Neural progenitor cell (in vitro differentiated cells): Measurements from ENCODE around the gene NUP93. TPM values are rescaled to one million over a fixed set of nuclear protein-coding genes. Genes with fewer than 3 reads are reported as not detected.
"Not testable (repeated sequence)": the region's sequence is repeated elsewhere in the genome, so short reads cannot be mapped to it uniquely, and the experiment has no call there.

ENCODE experiments used
- DNase-seq: peaks from one replicate; pipeline ENCODE4 v3.0.0-alpha.2; 2016; ENCODE audit warnings: low spot score
- H2AFZ ChIP-seq: fragments of 200-600 bp; sonication (generic); replicated peaks from 2 replicates; pipeline ENCODE4 v1.6.1; 2016; ENCODE audit warnings: antibody characterized with exemption
- H3F3A ChIP-seq: fragments of 200-600 bp; sonication (generic); 2 replicates; pipeline ENCODE4 v1.6.1; 2016; ENCODE audit warnings: antibody characterized with exemption, low read depth
- H3K27ac ChIP-seq: fragments of 200-600 bp; sonication (generic); 2 replicates; pipeline ENCODE4 v1.5.1; 2016; ENCODE audit warnings: mild to moderate bottlenecking
- H3K27me3 ChIP-seq: fragments of 200-600 bp; sonication (generic); 2 replicates; pipeline ENCODE4 v1.6.1; 2016; ENCODE audit warnings: mild to moderate bottlenecking, moderate library complexity
- H3K36me3 ChIP-seq: fragments of 200-600 bp; sonication (generic); 2 replicates; pipeline ENCODE4 v1.5.1; 2016
- H3K4me1 ChIP-seq: fragments of 200-600 bp; sonication (generic); 2 replicates; pipeline ENCODE4 v1.6.1; 2016; ENCODE audit warnings: mixed run types
- H3K4me2 ChIP-seq: fragments of 200-600 bp; sonication (generic); 2 replicates; pipeline ENCODE4 v1.6.1; 2016
- H3K4me3 ChIP-seq: fragments of 200-600 bp; sonication (generic); 2 replicates; pipeline ENCODE4 v1.5.1; 2016
- H3K79me2 ChIP-seq: fragments of 200-600 bp; sonication (generic); 2 replicates; pipeline ENCODE4 v1.6.1; 2016; ENCODE audit warnings: low read depth
- H3K9ac ChIP-seq: fragments of 200-600 bp; sonication (generic); 2 replicates; pipeline ENCODE4 v1.6.1; 2016
- H3K9me3 ChIP-seq: fragments of 200-600 bp; sonication (generic); 2 replicates; pipeline ENCODE4 v1.5.1; 2016; ENCODE audit warnings: low read depth
- H4K20me1 ChIP-seq: fragments of 200-600 bp; sonication (generic); 2 replicates; pipeline ENCODE4 v1.6.1; 2016; ENCODE audit warnings: low read depth
- H3K27ac Mint-ChIP-seq: 3 replicates; pipeline ENCODE4 v1.8.0; 2021; ENCODE audit warnings: mixed read lengths
- H3K27me3 Mint-ChIP-seq: 2 replicates; pipeline ENCODE4 v1.8.0; 2022; ENCODE audit warnings: low read depth, mild to moderate bottlenecking, inconsistent platforms, moderate library complexity, mixed read lengths; ENCODE audit not compliant: insufficient read depth
- H3K36me3 Mint-ChIP-seq: 3 replicates; pipeline ENCODE4 v1.8.0; 2021; ENCODE audit warnings: mixed read lengths
- H3K4me1 Mint-ChIP-seq: 3 replicates; pipeline ENCODE4 v1.8.0; 2021; ENCODE audit warnings: mixed read lengths
- H3K4me3 Mint-ChIP-seq: 3 replicates; pipeline ENCODE4 v1.8.0; 2021; ENCODE audit warnings: mild to moderate bottlenecking, moderate library complexity, mixed read lengths
- H3K9me3 Mint-ChIP-seq: 3 replicates; pipeline ENCODE4 v1.8.0; 2020; ENCODE audit warnings: mixed read lengths
- EZH2 ChIP-seq: fragments of 200-600 bp; sonication (generic); IDR thresholded peaks from 2 replicates; pipeline ENCODE4 v1.6.1; 2017; ENCODE audit warnings: antibody characterized with exemption, mild to moderate bottlenecking, moderate library complexity
- EZH2phosphoT487 ChIP-seq: fragments of 200-600 bp; sonication (generic); IDR thresholded peaks from 2 replicates; pipeline ENCODE4 v1.6.1; 2017; ENCODE audit warnings: antibody characterized with exemption
- total RNA-seq: library from RNA; depleted of rRNA; stranded (reverse); fragments of >200 nt; gene quantifications from 2 replicates; pipeline ENCODE4 v1.2.3, GENCODE V29; 2015; ENCODE audit warnings: low replicate concordance
- TF ChIP-seq, protein P1 (sequence below): fragments of 200-600 bp; sonication (generic); IDR thresholded peaks from 2 replicates; pipeline ENCODE4 v1.5.1; 2017; ENCODE audit warnings: antibody characterized with exemption, mild to moderate bottlenecking

The NUP93 gene
- total RNA-seq, 1 donor from 2014 or later = 116 TPM

GRCh38 chr16:56715126-56715525 lies 14.8 kb upstream of the NUP93 start:
- Mint-ChIP-seq H3K4me3 (no peak overlapping the region), H3K36me3 (no peaks in the 10 kb centered on the region), H3K27ac (no peak overlapping the region), H3K4me1 (no peaks in the 10 kb centered on the region), H3K9me3 (no peaks in the 10 kb centered on the region), H3K27me3 (peaks cover 11% of the 10 kb centered on the region)
- no peak overlapping the region for H2AFZ ChIP-seq
- H3K79me2 ChIP-seq = no peaks in the 10 kb centered on the region
- peaks cover 5% of the 10 kb centered on the region for H3K27me3 ChIP-seq
- H3K4me1 ChIP-seq = no peaks in the 10 kb centered on the region
- H3F3A ChIP-seq = no peaks in the 10 kb centered on the region
- no peaks in the 10 kb centered on the region for H4K20me1 ChIP-seq
- H3K9ac ChIP-seq = no peak overlapping the region
- TF ChIP-seq EZH2 = no peak
- no peak for TF ChIP-seq EZH2phosphoT487
- TF ChIP-seq, protein P1, sequence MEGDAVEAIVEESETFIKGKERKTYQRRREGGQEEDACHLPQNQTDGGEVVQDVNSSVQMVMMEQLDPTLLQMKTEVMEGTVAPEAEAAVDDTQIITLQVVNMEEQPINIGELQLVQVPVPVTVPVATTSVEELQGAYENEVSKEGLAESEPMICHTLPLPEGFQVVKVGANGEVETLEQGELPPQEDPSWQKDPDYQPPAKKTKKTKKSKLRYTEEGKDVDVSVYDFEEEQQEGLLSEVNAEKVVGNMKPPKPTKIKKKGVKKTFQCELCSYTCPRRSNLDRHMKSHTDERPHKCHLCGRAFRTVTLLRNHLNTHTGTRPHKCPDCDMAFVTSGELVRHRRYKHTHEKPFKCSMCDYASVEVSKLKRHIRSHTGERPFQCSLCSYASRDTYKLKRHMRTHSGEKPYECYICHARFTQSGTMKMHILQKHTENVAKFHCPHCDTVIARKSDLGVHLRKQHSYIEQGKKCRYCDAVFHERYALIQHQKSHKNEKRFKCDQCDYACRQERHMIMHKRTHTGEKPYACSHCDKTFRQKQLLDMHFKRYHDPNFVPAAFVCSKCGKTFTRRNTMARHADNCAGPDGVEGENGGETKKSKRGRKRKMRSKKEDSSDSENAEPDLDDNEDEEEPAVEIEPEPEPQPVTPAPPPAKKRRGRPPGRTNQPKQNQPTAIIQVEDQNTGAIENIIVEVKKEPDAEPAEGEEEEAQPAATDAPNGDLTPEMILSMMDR = no peak
- no peaks in the 10 kb centered on the region for H3K36me3 ChIP-seq
- no peak for DNase-seq
- H3K9me3 ChIP-seq = no peaks in the 10 kb centered on the region
- no peak overlapping the region for H3K4me2 ChIP-seq
- H3K27ac ChIP-seq = no peak overlapping the region
- no peak overlapping the region for H3K4me3 ChIP-seq

GRCh38 chr16:56716761-56717160 lies 13.2 kb upstream of the NUP93 start:
- DNase-seq = no peak
- no peak overlapping the region for H2AFZ ChIP-seq
- H4K20me1 ChIP-seq = no peaks in the 10 kb centered on the region
- TF ChIP-seq, protein P1 = no peak
- TF ChIP-seq EZH2 (no peak), EZH2phosphoT487 (no peak)
- Mint-ChIP-seq H3K27me3 (peaks cover 5% of the 10 kb centered on the region), H3K27ac (no peak overlapping the region), H3K4me1 (no peaks in the 10 kb centered on the region), H3K36me3 (no peaks in the 10 kb centered on the region), H3K9me3 (no peaks in the 10 kb centered on the region), H3K4me3 (no peak overlapping the region)
- H3K27me3 ChIP-seq = peaks cover 20% of the 10 kb centered on the region
- no peaks in the 10 kb centered on the region for H3K79me2 ChIP-seq
- H3K4me3 ChIP-seq = no peak overlapping the region
- H3K9ac ChIP-seq = no peak overlapping the region
- H3F3A ChIP-seq = no peaks in the 10 kb centered on the region
- H3K9me3 ChIP-seq = no peaks in the 10 kb centered on the region
- no peak overlapping the region for H3K27ac ChIP-seq
- H3K36me3 ChIP-seq = no peaks in the 10 kb centered on the region
- no peak overlapping the region for H3K4me2 ChIP-seq
- H3K4me1 ChIP-seq = no peaks in the 10 kb centered on the region

- H2AFZ ChIP-seq, DNase-seq, H3K4me3 Mint-ChIP-seq, H3F3A ChIP-seq, H3K36me3 Mint-ChIP-seq, H3K79me2 ChIP-seq, H3K36me3 ChIP-seq, H3K4me2 ChIP-seq, H3K27ac ChIP-seq, H3K9me3 Mint-ChIP-seq, H3K9me3 ChIP-seq, H3K27ac Mint-ChIP-seq, H3K4me3 ChIP-seq, H4K20me1 ChIP-seq, H3K27me3 Mint-ChIP-seq, H3K4me1 Mint-ChIP-seq, H3K4me1 ChIP-seq, H3K9ac ChIP-seq: not testable (repeated sequence)
- H3K27me3 ChIP-seq = peaks cover 27% of the 10 kb centered on the region
Measured at GRCh38 chr16:56717532-56717931, 12.4 kb upstream of the NUP93 start.

DNA sequence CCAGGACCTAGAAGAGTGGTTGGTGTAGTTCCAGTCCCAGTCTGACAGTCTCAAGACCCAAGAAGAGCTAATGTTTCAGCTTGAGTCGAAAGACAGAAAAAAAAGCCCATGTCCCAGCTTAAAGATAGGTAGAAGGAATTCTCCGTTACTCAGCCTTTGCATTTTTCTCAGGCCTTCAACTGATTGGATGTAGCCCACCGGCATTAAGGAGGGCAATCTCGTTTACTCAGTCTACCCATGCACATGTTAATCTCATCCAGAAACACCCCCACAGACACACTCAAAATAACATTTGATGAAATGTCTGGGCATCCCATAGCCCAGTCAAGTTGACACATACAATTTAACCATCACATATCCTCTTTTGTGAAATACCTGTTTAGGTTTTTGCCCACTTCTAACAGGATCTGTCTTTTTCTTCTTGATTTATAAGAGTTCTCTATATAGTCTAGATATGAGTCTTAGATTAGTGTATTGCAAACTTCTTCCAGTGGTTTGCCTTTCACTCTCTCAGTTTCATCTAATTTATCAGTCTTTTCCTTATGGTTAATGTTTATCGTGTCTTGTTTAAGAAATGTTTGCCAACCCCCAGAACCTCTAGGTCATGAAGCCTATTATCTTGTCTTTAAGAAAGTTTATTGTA lies 7.6 kb upstream of the NUP93 start:
- Histone ChIP-seq H3K4me1 (no peaks in the 10 kb centered on the region), H3K4me3 (no peak overlapping the region), H3K79me2 (no peaks in the 10 kb centered on the region), H3K9ac (no peak overlapping the region), H2AFZ (no peak overlapping the region), H3K27me3 (peaks cover 29% of the 10 kb centered on the region), H3K27ac (no peak overlapping the region), H3K36me3 (no peaks in the 10 kb centered on the region), H3K4me2 (no peak overlapping the region), H3K9me3 (no peaks in the 10 kb centered on the region), H4K20me1 (no peaks in the 10 kb centered on the region), H3F3A (no peaks in the 10 kb centered on the region)
- Mint-ChIP-seq H3K36me3 (no peaks in the 10 kb centered on the region), H3K9me3 (no peaks in the 10 kb centered on the region), H3K4me3 (no peak overlapping the region), H3K27me3 (peaks cover 2% of the 10 kb centered on the region), H3K27ac (no peak overlapping the region), H3K4me1 (no peaks in the 10 kb centered on the region)
- TF ChIP-seq EZH2 = no peak
- no peak for TF ChIP-seq EZH2phosphoT487
- TF ChIP-seq, protein P1 = no peak
- DNase-seq = no peak
